Mesothelial cell of epicardium (in vitro differentiated cells): ENCODE data around the gene EGLN3. TPM values are rescaled to one million over a fixed set of nuclear protein-coding genes. Genes with fewer than 3 reads are reported as not detected.

Experiments
- DNase-seq, 2 experiments: peaks; one replicate each; pipeline ENCODE4 v3.0.0; 2021; ENCODE audit warnings: low spot score in 2 of 2; ENCODE audit not compliant: unreplicated experiment in 2 of 2
- H3K27ac Mint-ChIP-seq: 2 replicates; pipeline ENCODE4 v1.8.0; 2021; ENCODE audit warnings: mixed read lengths
- H3K27me3 Mint-ChIP-seq: 2 replicates; pipeline ENCODE4 v1.8.0; 2021; ENCODE audit warnings: low read depth, mixed read lengths
- H3K36me3 Mint-ChIP-seq: 2 replicates; pipeline ENCODE4 v1.8.0; 2021; ENCODE audit warnings: mixed read lengths
- H3K4me1 Mint-ChIP-seq: 2 replicates; pipeline ENCODE4 v1.8.0; 2021; ENCODE audit warnings: mixed read lengths
- H3K4me3 Mint-ChIP-seq: 2 replicates; pipeline ENCODE4 v1.8.0; 2021; ENCODE audit warnings: mild to moderate bottlenecking, moderate library complexity, mixed read lengths
- H3K9me3 Mint-ChIP-seq: 2 replicates; pipeline ENCODE4 v1.8.0; 2021; ENCODE audit warnings: mixed read lengths
- CTCF ChIP-seq: fragments of 200-600 bp; sonication (generic); IDR thresholded peaks from one replicate; pipeline ENCODE4 v1.5.0; 2021; ENCODE audit warnings: antibody characterized with exemption; ENCODE audit not compliant: unreplicated experiment
- total RNA-seq: library from RNA; stranded (reverse); gene quantifications from 3 replicates; pipeline ENCODE4 v1.2.1, GENCODE V29; 2021

The EGLN3 gene
- total RNA-seq, 1 donor from 2014 or later, result 8.3 TPM

GRCh38 chr14:33958605-33959226, 7.8 kb upstream of the EGLN3 start:
- Mint-ChIP-seq H3K27ac (no peak overlapping the region), H3K36me3 (no peaks in the 10 kb centered on the region), H3K9me3 (peaks cover 7% of the 10 kb centered on the region), H3K27me3 (peaks cover 1% of the 10 kb centered on the region), H3K4me3 (no peak overlapping the region), H3K4me1 (peaks cover 19% of the 10 kb centered on the region)
- no peak for DNase-seq
- no peak for TF ChIP-seq CTCF

- Mint-ChIP-seq H3K36me3 (no peaks in the 10 kb centered on the region), H3K4me1 (peaks cover 19% of the 10 kb centered on the region), H3K4me3 (no peak overlapping the region), H3K27ac (no peak overlapping the region), H3K9me3 (peaks cover 7% of the 10 kb centered on the region), H3K27me3 (peaks cover 1% of the 10 kb centered on the region)
- DNase-seq, result no peak
- TF ChIP-seq CTCF, result no peak
Observed at GRCh38 chr14:33957993-33958392, 7.1 kb upstream of the EGLN3 start.

- Mint-ChIP-seq H3K4me1 (peaks cover 21% of the 10 kb centered on the region), H3K27me3 (peaks cover 7% of the 10 kb centered on the region), H3K4me3 (no peak overlapping the region), H3K27ac (no peak overlapping the region), H3K36me3 (no peaks in the 10 kb centered on the region), H3K9me3 (peaks cover 4% of the 10 kb centered on the region)
- DNase-seq, result no peak
- TF ChIP-seq CTCF, result no peak
Observed at GRCh38 chr14:33957299-33957698, 6.4 kb upstream of the EGLN3 start.

- no peak overlapping the region for H3K4me3 Mint-ChIP-seq
- H3K27me3 Mint-ChIP-seq, result peaks cover 8% of the 10 kb centered on the region
- H3K27ac Mint-ChIP-seq, result no peak overlapping the region
- TF ChIP-seq CTCF, result no peak
- no peak for DNase-seq
- no peaks in the 10 kb centered on the region for H3K9me3 Mint-ChIP-seq
- no peaks in the 10 kb centered on the region for H3K36me3 Mint-ChIP-seq
- peaks cover 20% of the 10 kb centered on the region for H3K4me1 Mint-ChIP-seq
Observed at GRCh38 chr14:33956640-33957039, 5.8 kb upstream of the EGLN3 start.

- no peak for DNase-seq
- TF ChIP-seq CTCF, result no peak
Observed at GRCh38 chr14:33954016-33954598, 3.2 kb upstream of the EGLN3 start.

More at GRCh38 chr14:33954016-33954598, 3.2 kb upstream of the EGLN3 start:
- Mint-ChIP-seq H3K36me3 (no peaks in the 10 kb centered on the region), H3K4me3 (no peak overlapping the region), H3K27ac (no peak overlapping the region), H3K27me3 (peaks cover 25% of the 10 kb centered on the region), H3K4me1 (peaks cover 35% of the 10 kb centered on the region), H3K9me3 (no peaks in the 10 kb centered on the region)
